ENCODE results near the gene BDP1.
"Not testable (repeated sequence)": the region's sequence is repeated elsewhere in the genome, so short reads cannot be mapped to it uniquely, and the experiment has no call there.

- not testable (repeated sequence) for TF ChIP-seq RAD21 (conservative IDR thresholded peaks at IDR 0.05); CTCF (IDR thresholded peaks at IDR 0.05; ENCODE audit: poor library complexity, severe bottlenecking); POLR2AphosphoS5 (IDR thresholded peaks at IDR 0.05); TAF1 (IDR thresholded peaks at IDR 0.05; ENCODE audit: low read depth); EZH2 (IDR thresholded peaks at IDR 0.05; ENCODE audit: borderline replicate concordance, insufficient read depth, low read length, poor library complexity, severe bottlenecking); SMC3 (conservative IDR thresholded peaks at IDR 0.05; ENCODE audit: poor library complexity)
These were observed 8.8 kb upstream of the BDP1 start for GRCh38 chr5:71446540-71447216.
